ENCODE measurements around the gene ZNF408.
"Not testable (repeated sequence)": the region's sequence is repeated elsewhere in the genome, so short reads cannot be mapped to it uniquely, and the experiment has no call there.

Gene ZNF408

GRCh38 chr11:46696212-46696558 lies 4.6 kb upstream of the ZNF408 start:
- DNase-seq (ENCODE audit: low read depth in 2 of 2, low spot score in 1 of 2), result no peak

- DNase-seq (ENCODE audit: low read depth in 2 of 2, low spot score in 1 of 2), result no peak
These were observed 3.5 kb upstream of the ZNF408 start for GRCh38 chr11:46697303-46697702.

GRCh38 chr11:46697723-46698122 lies 3.1 kb upstream of the ZNF408 start:
- no peak for DNase-seq (ENCODE audit: low read depth in 2 of 2, low spot score in 1 of 2)

GRCh38 chr11:46698597-46698996 lies 2.2 kb upstream of the ZNF408 start:
- DNase-seq (ENCODE audit: low read depth in 2 of 2, low spot score in 1 of 2), result no peak

GRCh38 chr11:46701078-46701654 lies 335 bp downstream of the ZNF408 start:
- DNase-seq (ENCODE audit: low read depth in 2 of 2, low spot score in 1 of 2), result no peak

- DNase-seq (ENCODE audit: low read depth in 2 of 2, low spot score in 1 of 2), result no peak
These were observed 4.3 kb downstream of the ZNF408 start for GRCh38 chr11:46705070-46705688.

- no peak for DNase-seq (ENCODE audit: low read depth in 2 of 2, low spot score in 1 of 2)
These were observed 6.1 kb downstream of the ZNF408 start for GRCh38 chr11:46706886-46707285.

GRCh38 chr11:46709351-46709750 lies 8.5 kb downstream of the ZNF408 start:
- not testable (repeated sequence) for DNase-seq (ENCODE audit: low read depth in 2 of 2, low spot score in 1 of 2)

GRCh38 chr11:46710821-46711269 lies 10.0 kb downstream of the ZNF408 start:
- DNase-seq (ENCODE audit: low read depth in 2 of 2, low spot score in 1 of 2), result no peak

GRCh38 chr11:46711303-46711702 lies 10.5 kb downstream of the ZNF408 start:
- no peak for DNase-seq (ENCODE audit: low read depth in 2 of 2, low spot score in 1 of 2)

GRCh38 chr11:46712874-46713576 lies 12.2 kb downstream of the ZNF408 start:
- DNase-seq (ENCODE audit: low read depth in 2 of 2, low spot score in 1 of 2), result no peak

GRCh38 chr11:46717825-46718154 lies 17.0 kb downstream of the ZNF408 start:
- not testable (repeated sequence) for DNase-seq (ENCODE audit: low read depth in 2 of 2, low spot score in 1 of 2)

GRCh38 chr11:46718155-46719019 lies 17.6 kb downstream of the ZNF408 start:
- no peak for DNase-seq (ENCODE audit: low read depth in 2 of 2, low spot score in 1 of 2)

GRCh38 chr11:46719048-46719542 lies 18.3 kb downstream of the ZNF408 start, which contains the start of gene F2:
F2 (plus strand) TSS chr11:46719213; CDS start chr11:46719236, 23 bp downstream.
- no peak for DNase-seq (ENCODE audit: low read depth in 2 of 2, low spot score in 1 of 2)

- DNase-seq (ENCODE audit: low read depth in 2 of 2, low spot score in 1 of 2), result no peak
These were observed 18.9 kb downstream of the ZNF408 start for GRCh38 chr11:46719543-46720218.

- DNase-seq (ENCODE audit: low read depth in 2 of 2, low spot score in 1 of 2), result no peak
These were observed 20.5 kb downstream of the ZNF408 start for GRCh38 chr11:46721286-46721685.

- no peak for DNase-seq (ENCODE audit: low read depth in 2 of 2, low spot score in 1 of 2)
These were observed 21.9 kb downstream of the ZNF408 start for GRCh38 chr11:46722566-46723358.

- DNase-seq (ENCODE audit: low read depth in 2 of 2, low spot score in 1 of 2), result no peak
These were observed 22.5 kb downstream of the ZNF408 start for GRCh38 chr11:46723359-46723680.

GRCh38 chr11:46724088-46724487 lies 23.3 kb downstream of the ZNF408 start:
- no peak for DNase-seq (ENCODE audit: low read depth in 2 of 2, low spot score in 1 of 2)

All from stimulated activated CD8-positive, alpha-beta memory T cell treated with anti-CD3 and anti-CD28 coated beads, Interleukin-4, amount 100 ng/mL, for 4 hours (primary cell).